Smooth muscle cell (in vitro differentiated cells): ENCODE results near the gene NEDD4. TPM values are rescaled to one million over a fixed set of nuclear protein-coding genes. Genes with fewer than 3 reads are reported as not detected.

Experiments
- DNase-seq: peaks from one replicate; lab custom pipeline; 2025; ENCODE audit not compliant: unreplicated experiment; lab: John Stamatoyannopoulos, UW
- H2AFZ ChIP-seq: fragments of 200-600 bp; sonication (generic); 2 replicates; pipeline ENCODE4 v1.6.0; 2016; ENCODE audit warnings: antibody characterized with exemption, low read depth, mild to moderate bottlenecking
- H3F3A ChIP-seq: fragments of 200-600 bp; sonication (generic); 2 replicates; pipeline ENCODE4 v1.6.0; 2017; ENCODE audit warnings: antibody characterized with exemption, low read depth
- H3K27ac ChIP-seq: fragments of 200-600 bp; sonication (generic); 2 replicates; pipeline ENCODE4 v1.5.1; 2016; ENCODE audit warnings: low read depth, mild to moderate bottlenecking
- H3K27me3 ChIP-seq: fragments of 200-600 bp; sonication (generic); 2 replicates; pipeline ENCODE4 v1.6.1; 2016; ENCODE audit warnings: low read depth, mild to moderate bottlenecking
- H3K36me3 ChIP-seq: fragments of 200-600 bp; sonication (generic); 2 replicates; pipeline ENCODE4 v1.5.1; 2016; ENCODE audit warnings: low read depth
- H3K4me1 ChIP-seq: fragments of 200-600 bp; sonication (generic); 2 replicates; pipeline ENCODE4 v1.5.1; 2016; ENCODE audit warnings: low read depth
- H3K4me2 ChIP-seq: fragments of 200-600 bp; sonication (generic); 2 replicates; pipeline ENCODE4 v1.6.0; 2016; ENCODE audit warnings: mild to moderate bottlenecking
- H3K4me3 ChIP-seq: fragments of 200-600 bp; sonication (generic); 2 replicates; pipeline ENCODE4 v1.5.1; 2016; ENCODE audit warnings: mild to moderate bottlenecking
- H3K79me2 ChIP-seq: fragments of 200-600 bp; sonication (generic); 2 replicates; pipeline ENCODE4 v1.6.0; 2016; ENCODE audit warnings: low read depth, mild to moderate bottlenecking
- H3K9ac ChIP-seq: fragments of 200-600 bp; sonication (generic); 2 replicates; pipeline ENCODE4 v1.6.0; 2016; ENCODE audit warnings: low read depth
- H3K9me3 ChIP-seq: fragments of 200-600 bp; sonication (generic); replicated peaks from 2 replicates; pipeline ENCODE4 v1.5.1; 2016; ENCODE audit warnings: low read depth
- H4K20me1 ChIP-seq: fragments of 200-600 bp; sonication (generic); 2 replicates; pipeline ENCODE4 v1.6.0; 2016; ENCODE audit warnings: low read depth
- WGBS: methylation state at CpG from one replicate; pipeline ENCODE4 v1.1.7; 2016; ENCODE audit warnings: low lambda C conversion rate; 5-methylcytosine and 5-hydroxymethylcytosine counted together
- polyA plus RNA-seq: library from polyadenylated mRNA; unstranded; fragments of >200 nt; fragmentation: Nextera tagmentation; extraction: Ambion mirVana; gene quantifications from 2 replicates; pipeline ENCODE4 v1.2.1, GENCODE V29; 2016
- total RNA-seq: library from RNA; depleted of rRNA; stranded (reverse); fragments of >200 nt; gene quantifications from 2 replicates; pipeline ENCODE4 v1.2.3, GENCODE V29; 2014
- TF ChIP-seq, protein P1 (sequence below): fragments of 200-600 bp; sonication (generic); IDR thresholded peaks from 2 replicates; pipeline ENCODE4 v1.5.1; 2017; ENCODE audit warnings: borderline replicate concordance, mild to moderate bottlenecking, antibody characterized with exemption; ENCODE audit not compliant: insufficient read depth, poor library complexity, severe bottlenecking

Gene NEDD4
- total and polyA plus RNA-seq, 2 experiments from 2014 or later, result 6.6 to 34.5 TPM

DNA sequence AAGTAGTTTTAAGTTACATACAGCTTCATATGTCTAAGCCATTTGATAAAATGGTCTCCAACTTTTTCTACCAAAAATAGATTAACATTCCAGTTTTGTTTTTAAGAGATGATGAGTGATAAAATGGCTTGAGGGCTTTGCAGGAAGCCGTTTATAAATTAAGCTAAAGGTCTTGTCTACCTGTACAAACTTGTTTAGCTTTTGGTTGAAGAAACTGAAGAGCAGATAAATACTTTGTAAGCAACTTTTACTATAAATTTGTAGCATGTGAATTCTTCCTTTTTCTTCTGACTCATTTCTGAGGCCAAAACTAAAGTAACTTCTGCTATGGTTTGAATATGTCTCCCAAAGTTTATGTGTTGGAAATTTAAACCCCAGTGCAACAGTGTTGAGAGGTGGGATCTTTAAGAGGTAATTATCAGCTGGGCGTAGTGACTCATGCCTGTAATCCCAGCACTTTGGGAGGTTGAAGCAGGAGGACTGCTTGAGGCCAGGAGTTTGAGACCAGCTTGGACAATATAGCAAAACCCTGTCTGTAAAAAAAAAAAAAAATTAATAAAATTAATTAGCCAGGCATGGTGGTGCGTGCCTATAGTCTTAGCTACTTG lies 8.2 kb upstream of the NEDD4 start:
- peak overlapping the region; percentile 50 for H3K27ac ChIP-seq
- no peaks in the 10 kb centered on the region for H4K20me1 ChIP-seq
- H3K36me3 ChIP-seq, result no peaks in the 10 kb centered on the region
- DNase-seq, result no peak
- WGBS, result 71% methylated on average over 3 of the region's 3 CpGs
- H3K9ac ChIP-seq, result no peak overlapping the region
- no peak overlapping the region for H3K4me2 ChIP-seq
- no peak overlapping the region for H2AFZ ChIP-seq
- H3F3A ChIP-seq, result peaks cover 6% of the 10 kb centered on the region
- TF ChIP-seq, protein P1, sequence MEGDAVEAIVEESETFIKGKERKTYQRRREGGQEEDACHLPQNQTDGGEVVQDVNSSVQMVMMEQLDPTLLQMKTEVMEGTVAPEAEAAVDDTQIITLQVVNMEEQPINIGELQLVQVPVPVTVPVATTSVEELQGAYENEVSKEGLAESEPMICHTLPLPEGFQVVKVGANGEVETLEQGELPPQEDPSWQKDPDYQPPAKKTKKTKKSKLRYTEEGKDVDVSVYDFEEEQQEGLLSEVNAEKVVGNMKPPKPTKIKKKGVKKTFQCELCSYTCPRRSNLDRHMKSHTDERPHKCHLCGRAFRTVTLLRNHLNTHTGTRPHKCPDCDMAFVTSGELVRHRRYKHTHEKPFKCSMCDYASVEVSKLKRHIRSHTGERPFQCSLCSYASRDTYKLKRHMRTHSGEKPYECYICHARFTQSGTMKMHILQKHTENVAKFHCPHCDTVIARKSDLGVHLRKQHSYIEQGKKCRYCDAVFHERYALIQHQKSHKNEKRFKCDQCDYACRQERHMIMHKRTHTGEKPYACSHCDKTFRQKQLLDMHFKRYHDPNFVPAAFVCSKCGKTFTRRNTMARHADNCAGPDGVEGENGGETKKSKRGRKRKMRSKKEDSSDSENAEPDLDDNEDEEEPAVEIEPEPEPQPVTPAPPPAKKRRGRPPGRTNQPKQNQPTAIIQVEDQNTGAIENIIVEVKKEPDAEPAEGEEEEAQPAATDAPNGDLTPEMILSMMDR, result no peak
- H3K9me3 ChIP-seq, result no peaks in the 10 kb centered on the region
- H3K4me3 ChIP-seq, result no peak overlapping the region
- H3K4me1 ChIP-seq, result no peaks in the 10 kb centered on the region
- no peaks in the 10 kb centered on the region for H3K79me2 ChIP-seq
- H3K27me3 ChIP-seq, result no peaks in the 10 kb centered on the region

DNA sequence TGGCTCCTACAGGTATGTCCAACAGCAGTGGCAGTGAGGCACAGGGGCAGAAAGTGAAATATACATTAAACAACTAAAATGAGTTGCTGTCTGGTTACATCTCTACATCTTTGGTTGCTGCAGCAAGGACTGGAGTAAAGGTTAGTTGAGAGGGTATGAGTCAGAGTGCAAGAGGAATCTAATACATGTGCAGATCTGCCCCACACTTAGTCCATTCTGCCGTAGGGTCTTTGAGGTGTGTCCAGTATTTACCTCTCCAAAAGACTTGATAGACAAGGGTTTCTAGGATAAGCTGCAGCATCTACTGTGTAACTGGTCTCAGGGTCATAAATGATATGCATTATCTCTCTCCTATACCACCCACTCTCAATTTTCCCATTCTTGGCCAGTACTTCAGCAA lies 6.2 kb upstream of the NEDD4 start:
- DNase-seq, result no peak
- Histone ChIP-seq H3K4me3 (no peak overlapping the region), H3K27me3 (no peaks in the 10 kb centered on the region), H3K9ac (no peak overlapping the region), H3K27ac (peak overlapping the region; percentile 56), H3K79me2 (no peaks in the 10 kb centered on the region), H3K9me3 (no peaks in the 10 kb centered on the region), H4K20me1 (no peaks in the 10 kb centered on the region), H2AFZ (no peak overlapping the region), H3K36me3 (no peaks in the 10 kb centered on the region), H3K4me2 (no peak overlapping the region), H3F3A (no peaks in the 10 kb centered on the region), H3K4me1 (no peaks in the 10 kb centered on the region)
- TF ChIP-seq, protein P1, result no peak
- 60% methylated on average over 1 of the region's 1 CpG for WGBS

DNA sequence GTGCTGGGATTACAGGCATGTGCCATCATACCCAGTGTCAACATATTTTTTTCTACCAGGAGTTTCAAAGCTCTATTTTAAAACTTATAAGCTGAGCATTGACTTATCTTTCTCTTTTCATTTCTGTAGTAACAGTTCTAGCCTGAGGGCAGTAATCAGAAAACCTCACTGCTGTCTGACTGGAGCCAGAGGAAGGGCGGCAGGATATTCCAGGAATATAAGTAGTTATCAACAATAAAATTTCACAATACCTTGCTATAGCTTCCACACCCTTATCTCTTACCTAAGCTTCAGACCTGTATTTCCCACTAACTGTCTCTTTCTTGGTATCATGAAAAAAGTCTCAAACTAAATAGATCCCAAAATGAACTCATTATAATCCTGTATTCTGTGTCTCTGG lies 5.1 kb upstream of the NEDD4 start:
- DNase-seq, result no peak
- H4K20me1 ChIP-seq, result no peaks in the 10 kb centered on the region
- 86% methylated on average over 1 of the region's 1 CpG for WGBS
- no peaks in the 10 kb centered on the region for H3K27me3 ChIP-seq
- H2AFZ ChIP-seq, result no peak overlapping the region
- no peaks in the 10 kb centered on the region for H3F3A ChIP-seq
- no peak overlapping the region for H3K9ac ChIP-seq
- H3K4me3 ChIP-seq, result no peak overlapping the region
- TF ChIP-seq, protein P1, result no peak
- H3K36me3 ChIP-seq, result no peaks in the 10 kb centered on the region
- H3K79me2 ChIP-seq, result no peaks in the 10 kb centered on the region
- peaks cover 5% of the 10 kb centered on the region for H3K4me1 ChIP-seq
- no peak overlapping the region for H3K4me2 ChIP-seq
- H3K27ac ChIP-seq, result peak overlapping the region; percentile 56
- no peaks in the 10 kb centered on the region for H3K9me3 ChIP-seq

DNA sequence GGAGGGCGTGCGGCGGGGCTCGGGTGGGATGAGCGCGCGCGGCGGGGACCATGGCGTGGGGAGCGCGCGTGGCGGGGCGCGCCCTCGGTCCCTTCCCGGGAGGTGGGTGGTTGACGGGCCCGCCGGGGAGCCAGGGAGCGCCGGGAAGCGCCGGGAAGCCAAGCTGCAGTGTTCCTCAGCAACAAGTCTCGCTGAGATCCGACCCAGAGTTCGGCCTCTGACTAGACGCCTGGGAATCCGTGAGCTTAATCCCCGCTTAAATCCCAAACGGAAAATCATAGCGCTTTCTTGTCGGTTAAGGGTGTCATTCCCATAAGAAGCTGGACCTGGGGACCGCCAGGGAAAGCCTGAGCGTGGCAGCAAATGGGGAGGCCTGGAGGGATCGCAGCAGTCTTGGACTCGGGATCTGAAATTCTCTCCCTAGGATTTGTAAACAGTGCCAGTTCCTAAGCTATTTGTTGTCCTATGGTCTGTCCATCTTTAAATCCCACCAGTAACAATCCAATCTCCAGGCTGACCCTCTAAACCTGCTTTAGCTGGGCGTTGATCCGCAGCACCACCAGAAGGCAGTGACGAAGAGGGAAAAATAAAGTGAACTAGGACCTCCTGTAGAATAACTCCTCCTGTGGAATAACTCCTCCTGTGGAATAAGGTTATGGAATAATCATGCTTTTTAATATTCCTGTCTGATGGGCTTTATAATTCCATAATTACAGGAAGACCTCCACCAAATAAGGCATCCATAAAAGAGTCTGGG lies 570 bp upstream of the NEDD4 start:
- Histone ChIP-seq H3K27me3 (no peaks in the 10 kb centered on the region), H3K36me3 (no peaks in the 10 kb centered on the region), H2AFZ (peak overlapping the region; percentile 6), H3K27ac (peak overlapping the region; percentile 95), H3K4me3 (peak overlapping the region; percentile 98), H3K79me2 (peaks cover 35% of the 10 kb centered on the region), H3K4me1 (peaks cover 25% of the 10 kb centered on the region), H3K9ac (peak overlapping the region; percentile 94), H3K4me2 (peak overlapping the region; percentile 82), H3K9me3 (no peaks in the 10 kb centered on the region), H3F3A (peaks cover 4% of the 10 kb centered on the region), H4K20me1 (peaks cover 17% of the 10 kb centered on the region)
- WGBS, result under 1% methylated on average over 17 of the region's 41 CpGs
- DNase-seq, result peak; percentile 75
- TF ChIP-seq, protein P1, result no peak
